ENCODE measurements around the gene RBPJL. TPM values are rescaled to one million over a fixed set of nuclear protein-coding genes. Genes with fewer than 3 reads are reported as not detected.

Gene RBPJL
- total and polyA plus RNA-seq, 2 of the 13 experiments (the other 11 are each of a cell fraction or from before 2014, with no cell fraction given): not detected

DNA sequence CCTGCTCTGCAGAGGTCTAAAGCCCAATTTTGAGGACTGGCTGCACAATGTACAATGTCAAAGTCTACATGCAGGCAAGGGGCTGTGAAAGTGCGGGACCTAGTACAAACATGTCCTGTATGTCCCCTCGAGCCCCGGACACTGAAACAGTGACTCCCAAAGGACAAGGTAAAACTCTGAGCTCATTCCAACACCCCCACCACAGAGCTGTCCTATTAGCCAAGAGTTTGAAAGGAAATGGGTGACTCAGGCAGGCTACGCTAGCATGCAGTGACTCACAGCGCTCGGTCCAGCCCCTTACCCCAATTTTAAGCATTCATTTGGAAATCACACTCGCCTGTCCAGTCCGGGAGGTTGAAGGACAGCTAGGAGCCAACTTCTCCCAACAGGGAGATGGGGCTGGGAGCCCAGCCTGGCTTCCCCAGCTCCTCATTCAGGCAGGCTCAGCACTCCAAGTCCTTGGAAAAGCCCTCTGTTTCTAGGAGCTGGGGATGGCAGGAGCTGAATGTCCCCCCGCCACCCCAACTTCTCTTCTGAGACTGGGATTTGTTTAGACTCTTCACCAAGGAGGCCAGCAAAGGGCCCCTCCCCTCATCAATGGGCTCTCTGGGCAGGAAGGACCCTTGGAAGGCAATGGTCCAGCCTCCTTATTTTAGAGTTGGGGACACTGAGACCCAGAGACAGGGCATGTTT is 37.7 kb downstream of the RBPJL start (continued):
- TF ChIP-seq, protein P1, sequence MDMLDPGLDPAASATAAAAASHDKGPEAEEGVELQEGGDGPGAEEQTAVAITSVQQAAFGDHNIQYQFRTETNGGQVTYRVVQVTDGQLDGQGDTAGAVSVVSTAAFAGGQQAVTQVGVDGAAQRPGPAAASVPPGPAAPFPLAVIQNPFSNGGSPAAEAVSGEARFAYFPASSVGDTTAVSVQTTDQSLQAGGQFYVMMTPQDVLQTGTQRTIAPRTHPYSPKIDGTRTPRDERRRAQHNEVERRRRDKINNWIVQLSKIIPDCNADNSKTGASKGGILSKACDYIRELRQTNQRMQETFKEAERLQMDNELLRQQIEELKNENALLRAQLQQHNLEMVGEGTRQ (IDR thresholded peaks at IDR 0.05; ENCODE audit: low read depth, low read length): no peak
- TF ChIP-seq, protein P1 (CRISPR knock-in tag; IDR thresholded peaks at IDR 0.05; ENCODE audit: borderline replicate concordance): no peak; the same call in 1 of the 2 replicates
- TF ChIP-seq U2AF1 (optimal IDR thresholded peaks at IDR 0.05; ENCODE audit: low read depth, low read length) (peak; percentile 1), SP4 (CRISPR knock-in tag; IDR thresholded peaks at IDR 0.05) (peak; percentile 41; the same call in 1 of the 2 replicates), ZNF205 (CRISPR knock-in tag; IDR thresholded peaks at IDR 0.05) (0 out of 2 replicates have a peak, but pooled peaks have one; percentile 30), ZNF296 (CRISPR knock-in tag; conservative IDR thresholded peaks at IDR 0.05) (peak; percentile 42; the same call in 1 of the 2 replicates), RAD21 (CRISPR knock-in tag; IDR thresholded peaks at IDR 0.05) (no peak; the same call in 1 of the 2 replicates), DBP (CRISPR knock-in tag; IDR thresholded peaks at IDR 0.05; ENCODE audit: not compliant biosample characterization) (no peak), DPF2 (CRISPR knock-in tag; IDR thresholded peaks at IDR 0.05; ENCODE audit: borderline replicate concordance, low read depth) (peak; percentile 69; the same call in 1 of the 2 replicates), MIER3 (CRISPR knock-in tag; IDR thresholded peaks at IDR 0.05; ENCODE audit: borderline replicate concordance) (peak; percentile 46; the same call in 1 of the 2 replicates), ZIK1 (CRISPR knock-in tag; IDR thresholded peaks at IDR 0.05; ENCODE audit: borderline replicate concordance, low read depth) (no peak), NFE2L1 (CRISPR knock-in tag; IDR thresholded peaks at IDR 0.05; ENCODE audit: borderline replicate concordance) (no peak), TERF1 (CRISPR knock-in tag; IDR thresholded peaks at IDR 0.05) (no peak), FOXM1 (CRISPR knock-in tag; IDR thresholded peaks at IDR 0.05) (no peak), TARDBP (CRISPR knock-in tag; IDR thresholded peaks at IDR 0.05) (peak; percentile 62; the same call in 1 of the 2 replicates), KDM5B (CRISPR knock-in tag; IDR thresholded peaks at IDR 0.05; ENCODE audit: borderline replicate concordance) (no peak), GZF1 (CRISPR knock-in tag; IDR thresholded peaks at IDR 0.05) (peak; percentile 58; the same call in 1 of the 2 replicates), ZFP36L2 (CRISPR knock-in tag; IDR thresholded peaks at IDR 0.05) (no peak; the same call in 1 of the 2 replicates), ZNF33A (CRISPR knock-in tag; IDR thresholded peaks at IDR 0.05; ENCODE audit: borderline replicate concordance) (no peak), RXRA (CRISPR knock-in tag; IDR thresholded peaks at IDR 0.05) (peak; percentile 43), RORA (CRISPR knock-in tag; IDR thresholded peaks at IDR 0.05) (peak; percentile 56; the same call in 1 of the 2 replicates), MXD4 (CRISPR knock-in tag; IDR thresholded peaks at IDR 0.05) (no peak), GLI4 (CRISPR knock-in tag; IDR thresholded peaks at IDR 0.05; ENCODE audit: borderline replicate concordance) (no peak)
- TF ChIP-seq, protein P2, sequence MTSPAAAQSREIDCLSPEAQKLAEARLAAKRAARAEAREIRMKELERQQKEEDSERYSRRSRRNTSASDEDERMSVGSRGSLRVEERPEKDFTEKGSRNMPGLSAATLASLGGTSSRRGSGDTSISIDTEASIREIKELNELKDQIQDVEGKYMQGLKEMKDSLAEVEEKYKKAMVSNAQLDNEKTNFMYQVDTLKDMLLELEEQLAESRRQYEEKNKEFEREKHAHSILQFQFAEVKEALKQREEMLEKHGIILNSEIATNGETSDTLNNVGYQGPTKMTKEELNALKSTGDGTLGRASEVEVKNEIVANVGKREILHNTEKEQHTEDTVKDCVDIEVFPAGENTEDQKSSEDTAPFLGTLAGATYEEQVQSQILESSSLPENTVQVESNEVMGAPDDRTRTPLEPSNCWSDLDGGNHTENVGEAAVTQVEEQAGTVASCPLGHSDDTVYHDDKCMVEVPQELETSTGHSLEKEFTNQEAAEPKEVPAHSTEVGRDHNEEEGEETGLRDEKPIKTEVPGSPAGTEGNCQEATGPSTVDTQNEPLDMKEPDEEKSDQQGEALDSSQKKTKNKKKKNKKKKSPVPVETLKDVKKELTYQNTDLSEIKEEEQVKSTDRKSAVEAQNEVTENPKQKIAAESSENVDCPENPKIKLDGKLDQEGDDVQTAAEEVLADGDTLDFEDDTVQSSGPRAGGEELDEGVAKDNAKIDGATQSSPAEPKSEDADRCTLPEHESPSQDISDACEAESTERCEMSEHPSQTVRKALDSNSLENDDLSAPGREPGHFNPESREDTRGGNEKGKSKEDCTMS (CRISPR knock-in tag; conservative IDR thresholded peaks at IDR 0.05): no peak

Data from HepG2 (cell line).